ENCODE data around the gene FARP1.

FARP1 gene

GRCh38 chr13:98142380-98143156, at the start of gene FARP1:
FARP1 (plus strand) TSS chr13:98143094; CDS start chr13:98213243, 70,149 bp downstream.
- DNase-seq (ENCODE audit: low spot score): no peak

GRCh38 chr13:98094678-98095266, 48.1 kb upstream of the FARP1 start:
- no peak for DNase-seq (ENCODE audit: low spot score)

GRCh38 chr13:98096059-98096458, 46.8 kb upstream of the FARP1 start:
- no peak for DNase-seq (ENCODE audit: low spot score)

- no peak for DNase-seq (ENCODE audit: low spot score)
Observed at GRCh38 chr13:98097749-98098148, 45.1 kb upstream of the FARP1 start.

- no peak for DNase-seq (ENCODE audit: low spot score)
Observed at GRCh38 chr13:98098516-98098915, 44.4 kb upstream of the FARP1 start.

GRCh38 chr13:98099627-98100026, 43.3 kb upstream of the FARP1 start:
- no peak for DNase-seq (ENCODE audit: low spot score)

GRCh38 chr13:98100481-98100880, 42.4 kb upstream of the FARP1 start:
- no peak for DNase-seq (ENCODE audit: low spot score)

- DNase-seq (ENCODE audit: low spot score): no peak
Observed at GRCh38 chr13:98103531-98103930, 39.4 kb upstream of the FARP1 start.

GRCh38 chr13:98103942-98104880, 38.7 kb upstream of the FARP1 start:
- DNase-seq (ENCODE audit: low spot score): no peak

GRCh38 chr13:98105929-98106336, 37.0 kb upstream of the FARP1 start:
- DNase-seq (ENCODE audit: low spot score): no peak

GRCh38 chr13:98108341-98108740, 34.6 kb upstream of the FARP1 start:
- no peak for DNase-seq (ENCODE audit: low spot score)

- no peak for DNase-seq (ENCODE audit: low spot score)
Observed at GRCh38 chr13:98109226-98109853, 33.6 kb upstream of the FARP1 start.

- DNase-seq (ENCODE audit: low spot score): no peak
Observed at GRCh38 chr13:98110749-98111148, 32.1 kb upstream of the FARP1 start.

GRCh38 chr13:98111168-98112098, 31.5 kb upstream of the FARP1 start:
- DNase-seq (ENCODE audit: low spot score): no peak

- DNase-seq (ENCODE audit: low spot score): no peak
Observed at GRCh38 chr13:98112456-98112855, 30.4 kb upstream of the FARP1 start.

- no peak for DNase-seq (ENCODE audit: low spot score)
Observed at GRCh38 chr13:98118865-98119264, 24.0 kb upstream of the FARP1 start.

GRCh38 chr13:98123176-98123575, 19.7 kb upstream of the FARP1 start:
- DNase-seq (ENCODE audit: low spot score): no peak

- DNase-seq (ENCODE audit: low spot score): no peak
Observed at GRCh38 chr13:98129059-98129746, 13.7 kb upstream of the FARP1 start.

- no peak for DNase-seq (ENCODE audit: low spot score)
Observed at GRCh38 chr13:98133946-98134345, 8.9 kb upstream of the FARP1 start.

GRCh38 chr13:98134901-98135300, 8.0 kb upstream of the FARP1 start:
- no peak for DNase-seq (ENCODE audit: low spot score)

Measured in CD4-positive, alpha-beta T cell treated with Interleukin-6 at 100 ng/mL for 8 hours (primary cell).